ENCODE data around the gene UNKL.

The UNKL gene

DNA sequence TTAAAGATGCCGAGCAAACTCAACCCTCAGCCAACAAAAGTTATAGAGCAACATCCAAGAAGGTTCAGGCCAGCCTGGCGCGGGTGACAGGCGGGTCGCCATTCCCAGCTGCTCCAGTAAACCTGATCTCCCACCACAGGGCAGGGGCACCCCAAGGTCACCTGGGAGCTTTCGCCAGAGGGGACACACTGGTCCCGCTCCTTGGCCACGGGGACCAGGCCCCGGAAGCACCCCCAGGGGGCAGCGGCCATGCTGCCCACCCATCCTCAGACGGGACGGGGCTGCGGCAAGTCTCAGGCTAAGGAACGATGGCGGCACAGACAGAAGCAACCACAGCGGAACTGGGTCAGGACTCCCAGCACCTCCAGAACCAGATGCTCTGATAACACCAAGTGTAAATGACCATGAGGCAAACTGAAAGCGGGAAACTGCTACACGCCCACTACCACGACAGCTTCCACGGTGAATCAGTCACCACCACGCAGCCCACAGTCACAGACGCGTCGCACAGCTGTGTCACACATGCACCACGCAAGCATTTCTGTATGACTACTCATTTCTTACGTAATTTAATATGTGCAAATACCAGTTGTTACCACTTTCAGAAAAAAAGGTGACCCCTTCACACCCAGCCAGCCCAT lies 44.0 kb upstream of the UNKL start:
- TF ChIP-seq, protein P1, sequence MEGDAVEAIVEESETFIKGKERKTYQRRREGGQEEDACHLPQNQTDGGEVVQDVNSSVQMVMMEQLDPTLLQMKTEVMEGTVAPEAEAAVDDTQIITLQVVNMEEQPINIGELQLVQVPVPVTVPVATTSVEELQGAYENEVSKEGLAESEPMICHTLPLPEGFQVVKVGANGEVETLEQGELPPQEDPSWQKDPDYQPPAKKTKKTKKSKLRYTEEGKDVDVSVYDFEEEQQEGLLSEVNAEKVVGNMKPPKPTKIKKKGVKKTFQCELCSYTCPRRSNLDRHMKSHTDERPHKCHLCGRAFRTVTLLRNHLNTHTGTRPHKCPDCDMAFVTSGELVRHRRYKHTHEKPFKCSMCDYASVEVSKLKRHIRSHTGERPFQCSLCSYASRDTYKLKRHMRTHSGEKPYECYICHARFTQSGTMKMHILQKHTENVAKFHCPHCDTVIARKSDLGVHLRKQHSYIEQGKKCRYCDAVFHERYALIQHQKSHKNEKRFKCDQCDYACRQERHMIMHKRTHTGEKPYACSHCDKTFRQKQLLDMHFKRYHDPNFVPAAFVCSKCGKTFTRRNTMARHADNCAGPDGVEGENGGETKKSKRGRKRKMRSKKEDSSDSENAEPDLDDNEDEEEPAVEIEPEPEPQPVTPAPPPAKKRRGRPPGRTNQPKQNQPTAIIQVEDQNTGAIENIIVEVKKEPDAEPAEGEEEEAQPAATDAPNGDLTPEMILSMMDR (IDR thresholded peaks at IDR 0.05) = no peak
- Histone ChIP-seq H3K9me3 (no peaks in the 10 kb centered on the region), H3K4me3 (no peak overlapping the region), H3K4me1 (no peaks in the 10 kb centered on the region), H3K36me3 (peaks cover 53 to 86% (median 72%) of the 10 kb centered on the region in 3 donors), H3K27me3 (no peaks in the 10 kb centered on the region), H3K27ac (no peak overlapping the region)
- DNase-seq = no peak
- intact Hi-C loops (cut with DNase I; ENCODE audit: low total_unique reads) = no loop called here

DNA sequence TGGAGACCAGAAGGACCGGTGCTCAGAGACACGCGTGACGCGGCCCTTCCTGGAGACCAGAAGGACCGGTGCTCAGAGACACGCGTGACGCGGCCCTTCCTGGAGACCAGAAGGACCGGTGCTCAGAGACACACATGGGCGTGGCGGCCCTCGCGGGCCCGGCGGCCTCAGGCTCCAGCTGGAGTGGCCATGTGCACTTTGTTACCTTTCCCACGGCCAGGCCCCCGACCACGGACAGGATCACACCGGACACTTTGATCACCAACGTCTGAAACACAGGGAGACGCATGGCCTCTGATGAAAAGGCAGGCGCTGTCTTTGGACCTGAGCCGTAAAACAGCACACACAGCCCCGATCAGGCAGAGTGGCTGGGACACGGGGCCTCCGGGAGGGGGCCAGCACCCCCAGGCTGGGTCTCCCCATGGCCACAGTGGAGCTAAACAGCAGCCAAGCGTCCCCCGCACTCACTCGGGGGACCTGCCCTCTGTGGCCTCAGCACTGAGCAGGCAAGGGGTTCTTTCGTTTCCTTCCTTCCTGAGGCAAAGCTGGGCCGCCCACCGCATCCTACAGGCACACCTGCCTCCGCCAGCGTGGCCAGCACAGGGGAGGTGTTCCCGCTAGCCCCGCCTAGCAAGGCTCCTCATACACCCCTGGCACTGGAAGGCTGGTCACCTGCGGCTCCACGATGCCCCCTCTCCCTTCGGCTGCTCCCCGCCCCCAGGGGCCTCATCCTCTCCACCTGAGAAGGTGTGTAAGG lies 43.2 kb upstream of the UNKL start:
- intact Hi-C loops (cut with DNase I; ENCODE audit: low total_unique reads) = no loop called here
- no peak overlapping the region for H3K4me3 ChIP-seq
- peaks cover 61 to 88% (median 80%) of the 10 kb centered on the region in 3 donors for H3K36me3 ChIP-seq
- H3K27ac ChIP-seq = no peak overlapping the region
- H3K9me3 ChIP-seq = no peaks in the 10 kb centered on the region
- H3K27me3 ChIP-seq = no peaks in the 10 kb centered on the region
- TF ChIP-seq, protein P1 (IDR thresholded peaks at IDR 0.05) = no peak
- no peak for DNase-seq
- no peaks in the 10 kb centered on the region for H3K4me1 ChIP-seq

DNA sequence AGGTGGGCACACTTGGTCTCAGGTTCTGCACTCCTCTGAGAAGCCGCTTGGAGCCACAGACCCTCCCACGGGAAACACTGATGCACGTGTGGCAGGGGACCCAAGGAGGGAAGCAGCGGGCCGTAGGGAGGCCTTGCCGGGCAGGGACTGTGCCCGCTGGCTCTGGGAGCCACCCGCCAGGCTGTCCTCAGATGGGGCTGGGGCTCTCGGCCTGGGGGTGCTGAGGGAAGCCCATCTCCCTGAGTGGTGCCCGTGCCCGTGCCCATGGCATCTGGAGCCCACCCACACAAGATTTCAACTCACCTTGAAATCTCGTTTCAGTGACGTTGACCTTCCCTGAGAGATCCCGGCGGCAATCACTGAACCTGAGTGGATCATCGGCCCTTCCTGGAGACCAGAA lies 42.4 kb upstream of the UNKL start:
- intact Hi-C loops (cut with DNase I; ENCODE audit: low total_unique reads) = no loop called here
- Histone ChIP-seq H3K4me3 (no peak overlapping the region), H3K9me3 (no peaks in the 10 kb centered on the region), H3K36me3 (peaks cover 68 to 94% (median 87%) of the 10 kb centered on the region in 3 donors), H3K27me3 (no peaks in the 10 kb centered on the region), H3K4me1 (no peaks in the 10 kb centered on the region), H3K27ac (no peak overlapping the region)
- TF ChIP-seq, protein P1 (IDR thresholded peaks at IDR 0.05) = no peak
- DNase-seq = no peak

DNA sequence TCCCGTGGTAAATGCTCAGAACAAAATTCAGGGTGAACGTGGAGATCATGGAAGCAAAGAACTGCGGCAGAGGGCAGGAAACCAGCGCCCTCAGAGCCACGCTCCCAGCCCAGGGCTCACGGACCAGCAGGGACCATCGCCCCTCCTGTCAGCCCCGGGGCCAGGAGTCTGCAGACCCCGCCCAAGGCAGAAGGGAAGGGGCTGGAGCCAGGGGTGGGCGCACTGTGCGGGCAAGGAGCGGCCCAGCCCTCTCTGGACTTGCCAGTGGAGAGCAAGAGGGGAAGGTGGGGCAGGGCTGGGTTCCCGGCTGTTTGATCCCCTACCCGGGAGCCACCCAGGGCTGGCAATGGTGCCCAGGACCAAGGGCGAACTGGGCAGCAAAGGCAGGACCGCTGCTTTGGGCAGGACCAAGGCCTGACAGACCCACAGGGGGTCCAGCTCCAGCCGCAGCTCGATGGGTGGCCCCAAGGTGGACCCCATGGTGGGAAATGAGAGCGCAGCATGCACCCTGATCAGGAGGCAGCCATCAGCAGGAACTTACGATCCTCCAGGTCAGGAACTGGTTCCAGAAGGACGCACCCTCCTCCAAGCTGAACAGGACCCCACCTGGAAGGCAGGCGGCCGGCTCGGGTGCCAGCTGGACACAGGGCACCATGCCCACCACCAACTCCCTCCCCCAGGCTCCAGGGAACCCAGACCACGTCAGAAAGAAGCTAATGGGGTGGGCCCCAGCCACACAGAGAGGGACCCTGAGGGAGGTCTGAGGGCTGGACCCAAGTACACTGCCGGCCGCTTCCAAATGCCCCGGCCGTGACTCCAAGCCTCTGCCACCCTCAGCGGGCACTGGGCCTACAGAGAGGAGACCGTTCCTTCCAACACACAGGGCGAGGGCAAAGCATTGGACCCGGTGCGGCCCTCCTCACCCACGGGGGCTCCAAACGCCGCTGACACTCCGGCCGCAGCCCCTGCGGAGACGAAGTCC lies 41.0 kb upstream of the UNKL start:
- Histone ChIP-seq H3K27me3 (no peaks in the 10 kb centered on the region), H3K9me3 (no peaks in the 10 kb centered on the region), H3K27ac (no peak overlapping the region), H3K4me3 (no peak overlapping the region), H3K4me1 (no peaks in the 10 kb centered on the region), H3K36me3 (peaks cover 63 to 94% (median 91%) of the 10 kb centered on the region in 3 donors)
- DNase-seq = no peak
- TF ChIP-seq, protein P1 (IDR thresholded peaks at IDR 0.05) = no peak
- intact Hi-C loops (cut with DNase I; ENCODE audit: low total_unique reads) = no loop called here

DNA sequence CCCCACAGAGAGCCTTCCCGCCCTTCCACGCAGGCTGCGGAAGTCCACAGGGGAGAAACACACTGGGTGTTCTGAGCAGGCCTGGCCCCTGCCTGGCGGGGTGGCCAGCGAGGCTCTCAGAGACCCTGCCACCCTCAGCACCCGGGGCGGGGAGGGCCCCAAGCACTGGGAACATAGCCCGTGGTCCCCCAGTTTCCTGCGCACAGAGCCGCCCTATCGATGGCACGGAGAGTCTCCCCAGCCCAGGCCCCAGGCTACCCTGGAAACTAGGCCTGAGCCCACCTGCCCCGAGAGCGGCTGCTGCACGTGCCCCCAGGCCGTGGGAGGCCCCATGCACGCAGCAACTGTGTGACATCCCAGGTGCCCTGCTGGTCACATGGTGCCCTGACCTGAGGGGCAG lies 40.1 kb upstream of the UNKL start:
- intact Hi-C loops (cut with DNase I; ENCODE audit: low total_unique reads) = no loop called here
- H3K4me3 ChIP-seq = no peak overlapping the region
- H3K36me3 ChIP-seq = peaks cover 63 to 95% (median 93%) of the 10 kb centered on the region in 3 donors
- no peak overlapping the region for H3K27ac ChIP-seq
- DNase-seq = no peak
- no peaks in the 10 kb centered on the region for H3K9me3 ChIP-seq
- TF ChIP-seq, protein P1 (IDR thresholded peaks at IDR 0.05) = no peak
- no peaks in the 10 kb centered on the region for H3K4me1 ChIP-seq
- H3K27me3 ChIP-seq = no peaks in the 10 kb centered on the region
